GM18511 (cell line): ENCODE data around the gene C15orf39.

Experiments
- ATAC-seq: cut with Tn5 transposase; IDR thresholded peaks from one replicate; pipeline ENCODE4 v1.9.1; 2021; ENCODE audit warnings: mild to moderate bottlenecking, moderate library complexity; ENCODE audit not compliant: unreplicated experiment

Gene C15orf39

GRCh38 chr15:75195122-75195765 is 6.4 kb upstream of the C15orf39 start:
- ATAC-seq = no peak

GRCh38 chr15:75195766-75196241 is 5.9 kb upstream of the C15orf39 start:
- ATAC-seq = no peak

GRCh38 chr15:75197062-75197630 is 4.5 kb upstream of the C15orf39 start:
- ATAC-seq = no peak

GRCh38 chr15:75198560-75199356 is 2.9 kb upstream of the C15orf39 start:
- ATAC-seq = no peak

GRCh38 chr15:75199357-75199940 is 2.2 kb upstream of the C15orf39 start:
- no peak for ATAC-seq

GRCh38 chr15:75200391-75200764 is 1.3 kb upstream of the C15orf39 start:
- no peak for ATAC-seq

- ATAC-seq = no peak
Measured at GRCh38 chr15:75200765-75201615, 692 bp upstream of the C15orf39 start.

- peak; percentile 33 for ATAC-seq
Measured at GRCh38 chr15:75202251-75203016, 752 bp downstream of the C15orf39 start.

GRCh38 chr15:75203017-75203907 is 1.6 kb downstream of the C15orf39 start:
- no peak for ATAC-seq

- ATAC-seq = no peak
Measured at GRCh38 chr15:75203908-75204263, 2.2 kb downstream of the C15orf39 start.

GRCh38 chr15:75204340-75205063 is 2.8 kb downstream of the C15orf39 start:
- no peak for ATAC-seq

- no peak for ATAC-seq
Measured at GRCh38 chr15:75205064-75205395, 3.3 kb downstream of the C15orf39 start.

GRCh38 chr15:75206006-75206405 is 4.3 kb downstream of the C15orf39 start:
- no peak for ATAC-seq

- no peak for ATAC-seq
Measured at GRCh38 chr15:75206803-75207617, 5.3 kb downstream of the C15orf39 start.

- no peak for ATAC-seq
Measured at GRCh38 chr15:75207618-75208500, 6.2 kb downstream of the C15orf39 start.

GRCh38 chr15:75208501-75209288 is 7.0 kb downstream of the C15orf39 start:
- no peak for ATAC-seq
